ENCODE measurements around the gene STIM2.

Gene STIM2

GRCh38 chr4:27040356-27040755 lies 179.7 kb downstream of the STIM2 start:
- DNase-seq (ENCODE audit: low read depth in 2 of 2): no peak
- no peak overlapping the region for H3K4me3 ChIP-seq (replicated peaks in 1 of 2; ENCODE audit: low read depth in 2 of 2, low read length in 2 of 2)
- TF ChIP-seq CTCF (IDR thresholded peaks at IDR 0.05; ENCODE audit: low read depth, low read length): no peak

- DNase-seq (ENCODE audit: low read depth in 2 of 2): no peak
- TF ChIP-seq CTCF (IDR thresholded peaks at IDR 0.05; ENCODE audit: low read depth, low read length): no peak
- no peak overlapping the region for H3K4me3 ChIP-seq (replicated peaks in 1 of 2; ENCODE audit: low read depth in 2 of 2, low read length in 2 of 2)
Observed at GRCh38 chr4:27042411-27042810, 181.8 kb downstream of the STIM2 start.

GRCh38 chr4:27043200-27043599 lies 182.6 kb downstream of the STIM2 start:
- no peak for DNase-seq (ENCODE audit: low read depth in 2 of 2)
- no peak overlapping the region for H3K4me3 ChIP-seq (replicated peaks in 1 of 2; ENCODE audit: low read depth in 2 of 2, low read length in 2 of 2)
- no peak for TF ChIP-seq CTCF (IDR thresholded peaks at IDR 0.05; ENCODE audit: low read depth, low read length)

- no peak for DNase-seq (ENCODE audit: low read depth in 2 of 2)
- TF ChIP-seq CTCF (IDR thresholded peaks at IDR 0.05; ENCODE audit: low read depth, low read length): no peak
- no peak overlapping the region for H3K4me3 ChIP-seq (replicated peaks in 1 of 2; ENCODE audit: low read depth in 2 of 2, low read length in 2 of 2)
Observed at GRCh38 chr4:27046851-27047250, 186.2 kb downstream of the STIM2 start.

GRCh38 chr4:27048429-27049238 lies 188.0 kb downstream of the STIM2 start:
- TF ChIP-seq CTCF (IDR thresholded peaks at IDR 0.05; ENCODE audit: low read depth, low read length): peak; percentile 57
- DNase-seq (ENCODE audit: low read depth in 2 of 2): peak; percentile 38 to 51
- H3K4me3 ChIP-seq (replicated peaks in 1 of 2; ENCODE audit: low read depth in 2 of 2, low read length in 2 of 2): peak overlapping the region in 1 of 2 donors; percentile 43

- DNase-seq (ENCODE audit: low read depth in 2 of 2): no peak
- TF ChIP-seq CTCF (IDR thresholded peaks at IDR 0.05; ENCODE audit: low read depth, low read length): no peak
- no peak overlapping the region for H3K4me3 ChIP-seq (replicated peaks in 1 of 2; ENCODE audit: low read depth in 2 of 2, low read length in 2 of 2)
Observed at GRCh38 chr4:27049239-27049829, 188.7 kb downstream of the STIM2 start.

Measured in cardiac fibroblast (primary cell).